Mesothelial cell of epicardium (in vitro differentiated cells): Measurements from ENCODE around the gene SRRD. TPM values are rescaled to one million over a fixed set of nuclear protein-coding genes. Genes with fewer than 3 reads are reported as not detected.

Experiments
- DNase-seq, 2 experiments: peaks; one replicate each; pipeline ENCODE4 v3.0.0; 2021; ENCODE audit warnings: low spot score in 2 of 2; ENCODE audit not compliant: unreplicated experiment in 2 of 2
- H3K27ac Mint-ChIP-seq: 2 replicates; pipeline ENCODE4 v1.8.0; 2021; ENCODE audit warnings: mixed read lengths
- H3K27me3 Mint-ChIP-seq: 2 replicates; pipeline ENCODE4 v1.8.0; 2021; ENCODE audit warnings: low read depth, mixed read lengths
- H3K36me3 Mint-ChIP-seq: 2 replicates; pipeline ENCODE4 v1.8.0; 2021; ENCODE audit warnings: mixed read lengths
- H3K4me1 Mint-ChIP-seq: 2 replicates; pipeline ENCODE4 v1.8.0; 2021; ENCODE audit warnings: mixed read lengths
- H3K4me3 Mint-ChIP-seq: 2 replicates; pipeline ENCODE4 v1.8.0; 2021; ENCODE audit warnings: mild to moderate bottlenecking, moderate library complexity, mixed read lengths
- H3K9me3 Mint-ChIP-seq: 2 replicates; pipeline ENCODE4 v1.8.0; 2021; ENCODE audit warnings: mixed read lengths
- CTCF ChIP-seq: fragments of 200-600 bp; sonication (generic); IDR thresholded peaks from one replicate; pipeline ENCODE4 v1.5.0; 2021; ENCODE audit warnings: antibody characterized with exemption; ENCODE audit not compliant: unreplicated experiment
- total RNA-seq: library from RNA; stranded (reverse); gene quantifications from 3 replicates; pipeline ENCODE4 v1.2.1, GENCODE V29; 2021

SRRD gene
- total RNA-seq, 1 donor from 2014 or later = 24.1 TPM

DNA sequence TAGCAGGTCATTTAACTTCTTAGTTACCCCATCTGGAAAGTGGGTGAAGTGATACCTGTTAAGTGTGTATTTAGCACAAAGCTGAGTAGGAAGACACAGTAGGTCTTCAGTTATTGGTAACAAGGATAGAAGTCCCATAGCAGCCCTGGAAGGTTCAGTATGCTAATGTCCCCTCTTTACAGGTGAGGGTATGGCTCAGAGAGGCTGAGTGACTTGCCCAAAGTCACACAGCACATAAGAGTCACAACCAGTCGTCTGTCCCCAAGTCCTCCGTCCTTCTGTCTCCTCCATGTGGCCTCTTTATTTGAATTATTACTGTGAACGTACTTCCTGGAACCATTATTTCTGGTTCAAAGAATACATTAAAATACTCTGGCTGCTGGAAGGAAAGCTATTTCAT, 44.1 kb upstream of the SRRD start:
- no peak overlapping the region for H3K4me3 Mint-ChIP-seq
- no peaks in the 10 kb centered on the region for H3K9me3 Mint-ChIP-seq
- H3K36me3 Mint-ChIP-seq = no peaks in the 10 kb centered on the region
- H3K4me1 Mint-ChIP-seq = no peaks in the 10 kb centered on the region
- TF ChIP-seq CTCF = no peak
- no peak for DNase-seq
- H3K27me3 Mint-ChIP-seq = no peaks in the 10 kb centered on the region
- H3K27ac Mint-ChIP-seq = no peak overlapping the region

DNA sequence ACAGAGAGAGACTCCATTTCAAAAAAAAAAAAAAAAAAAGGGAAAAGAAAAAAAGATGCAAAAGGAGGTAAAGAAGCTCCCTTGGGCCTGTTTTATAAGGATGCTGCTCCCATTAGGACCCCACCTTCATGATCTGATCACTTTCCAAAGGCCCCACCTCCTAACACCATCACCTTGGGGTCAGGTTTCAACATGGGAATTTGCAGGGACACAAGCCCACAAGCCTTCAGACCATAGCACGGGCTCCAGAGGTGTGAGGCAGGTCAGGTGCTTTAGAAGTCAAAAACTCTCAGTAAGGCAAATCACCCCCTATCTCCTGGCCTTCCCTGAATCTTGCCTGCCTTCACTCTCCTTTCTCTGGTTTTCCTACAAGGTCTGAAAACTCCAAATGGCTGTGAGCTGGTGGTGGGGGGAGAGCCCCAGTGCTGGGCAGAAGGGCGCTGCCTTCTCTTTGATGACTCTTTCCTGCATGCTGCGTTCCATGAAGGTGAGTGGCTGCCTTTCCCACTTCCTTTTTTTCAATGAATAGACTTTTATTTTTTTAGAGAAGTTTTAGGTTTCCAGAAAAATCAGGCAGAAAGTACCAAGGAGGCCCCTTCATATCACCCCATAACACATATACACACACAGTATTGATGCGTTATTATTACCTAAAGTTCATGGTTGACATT, 41.5 kb upstream of the SRRD start:
- Mint-ChIP-seq H3K36me3 (no peaks in the 10 kb centered on the region), H3K4me1 (no peaks in the 10 kb centered on the region), H3K9me3 (no peaks in the 10 kb centered on the region), H3K27ac (no peak overlapping the region), H3K27me3 (no peaks in the 10 kb centered on the region), H3K4me3 (no peak overlapping the region)
- TF ChIP-seq CTCF = no peak
- DNase-seq = no peak

DNA sequence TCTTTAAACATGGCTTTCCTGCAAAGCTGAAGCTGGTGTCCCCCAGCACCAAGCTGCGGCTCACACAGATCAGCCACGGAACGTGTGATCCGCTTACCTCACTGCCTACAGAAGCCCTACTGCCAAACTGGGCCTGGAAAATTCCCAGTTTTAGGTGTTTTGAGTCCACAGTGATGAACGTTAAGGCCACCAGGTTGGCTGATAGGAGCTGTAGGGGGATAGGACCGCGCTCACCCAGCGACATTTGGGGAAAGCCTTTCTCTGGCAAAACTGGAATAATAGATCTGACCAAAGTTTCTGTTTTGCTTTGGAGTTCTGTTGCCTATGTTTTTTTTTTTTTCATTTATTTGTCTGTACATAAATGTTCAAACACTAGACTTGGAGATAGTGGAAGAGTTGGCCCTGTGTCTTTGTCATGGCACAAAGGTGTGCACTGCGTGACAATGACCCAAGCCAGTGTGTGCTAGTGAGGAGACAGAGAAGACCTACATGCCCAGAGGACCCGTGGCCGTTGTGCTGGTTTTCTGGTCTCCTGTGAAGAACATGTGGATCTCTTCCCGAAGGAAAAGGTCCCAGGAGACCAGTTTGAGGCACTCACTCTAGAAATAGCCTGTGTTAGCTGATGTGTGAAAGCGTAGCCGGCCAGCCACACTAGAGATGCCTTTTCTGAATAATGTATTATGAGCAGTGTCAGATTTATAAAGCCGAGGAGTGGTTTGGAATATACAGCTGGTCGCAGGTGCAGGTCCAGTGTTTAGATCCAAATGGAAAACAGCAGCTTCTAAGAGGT, 39.6 kb upstream of the SRRD start:
- Mint-ChIP-seq H3K4me1 (no peaks in the 10 kb centered on the region), H3K4me3 (no peak overlapping the region), H3K27me3 (no peaks in the 10 kb centered on the region), H3K36me3 (no peaks in the 10 kb centered on the region), H3K27ac (no peak overlapping the region), H3K9me3 (no peaks in the 10 kb centered on the region)
- no peak for DNase-seq
- no peak for TF ChIP-seq CTCF

GRCh38 chr22:26444777-26445176, 38.9 kb upstream of the SRRD start:
- Mint-ChIP-seq H3K9me3 (no peaks in the 10 kb centered on the region), H3K27me3 (no peaks in the 10 kb centered on the region), H3K4me3 (no peak overlapping the region), H3K27ac (no peak overlapping the region), H3K4me1 (no peaks in the 10 kb centered on the region), H3K36me3 (no peaks in the 10 kb centered on the region)
- TF ChIP-seq CTCF = no peak
- DNase-seq = no peak

DNA sequence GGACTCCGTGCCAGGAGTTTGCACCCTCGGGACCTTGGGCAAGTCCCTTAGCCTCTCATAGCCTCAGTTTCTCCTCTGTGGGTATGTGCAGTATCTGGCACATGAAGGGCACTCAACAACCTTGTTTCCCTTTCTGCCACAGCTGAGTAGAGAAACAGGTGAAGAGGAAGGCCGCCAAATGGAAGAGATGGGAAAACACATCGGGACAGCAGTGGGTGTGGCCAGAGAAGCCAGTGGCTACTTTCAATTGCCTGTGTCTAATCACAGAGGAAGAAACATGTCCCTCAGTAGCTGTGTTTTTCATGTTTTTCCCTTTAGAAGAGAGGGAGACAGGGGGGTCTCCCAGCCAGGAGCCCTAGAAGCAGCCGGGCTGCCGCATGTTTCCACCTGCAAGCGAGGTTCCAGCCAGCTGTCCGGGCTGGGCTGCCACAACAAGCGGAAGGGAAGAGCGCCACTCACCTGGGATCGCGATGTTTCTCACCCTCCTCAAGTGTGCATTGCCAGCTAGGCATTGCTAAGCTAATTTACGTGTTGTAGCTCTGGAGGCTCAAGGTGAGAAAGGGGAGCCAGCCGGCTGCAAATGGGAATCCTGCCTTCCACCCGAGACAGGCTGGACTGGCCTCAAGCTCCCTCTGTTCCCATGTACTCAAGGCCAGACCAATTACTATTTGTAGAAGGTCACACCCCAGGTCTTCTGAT, 38.0 kb upstream of the SRRD start:
- H3K36me3 Mint-ChIP-seq = peaks cover 2% of the 10 kb centered on the region
- no peak for DNase-seq
- H3K4me3 Mint-ChIP-seq = no peak overlapping the region
- no peaks in the 10 kb centered on the region for H3K4me1 Mint-ChIP-seq
- no peaks in the 10 kb centered on the region for H3K9me3 Mint-ChIP-seq
- H3K27me3 Mint-ChIP-seq = no peaks in the 10 kb centered on the region
- H3K27ac Mint-ChIP-seq = no peak overlapping the region
- no peak for TF ChIP-seq CTCF
